IMR-90 (cell line): ENCODE measurements around the gene OR6C74. TPM values are rescaled to one million over a fixed set of nuclear protein-coding genes. Genes with fewer than 3 reads are reported as not detected.

Source experiments
- ATAC-seq: fragments of 200-7000 bp; cut with Tn5 transposase; 2 replicates; pipeline ENCODE4 v1.9.1; 2020; ENCODE audit warnings: low read depth, mild to moderate bottlenecking, moderate library complexity
- BruUV-seq: library from RNA; stranded (reverse); fragments of 400-500 nt; replicated peaks from 2 replicates; lab custom pipeline; 2021; lab: Mats Ljungman, UMichigan
- CTCF ChIA-PET: fragments of 300-600 bp; formaldehyde crosslinking; extraction: SDS; loops from one replicate; lab custom pipeline; 2021; ENCODE audit warnings: antibody characterized with exemption; lab: Yijun Ruan, JAX
- POLR2A ChIA-PET: fragments of 300-600 bp; sonication (Branson Sonifier 250); formaldehyde crosslinking; loops from one replicate; lab custom pipeline; 2022; ENCODE audit warnings: antibody characterized with exemption; ENCODE audit not compliant: unreplicated experiment; lab: Charles Lee
- DNase-seq: peaks from one replicate; pipeline ENCODE4 v3.0.0; 2013
- H2AFZ ChIP-seq: replicated peaks from 2 replicates; pipeline ENCODE3; 2013; ENCODE audit warnings: low read length, mild to moderate bottlenecking; ENCODE audit not compliant: poor library complexity
- H2AK5ac ChIP-seq: 2 replicates; pipeline ENCODE4 v1.6.1; 2013; ENCODE audit warnings: low read depth, low read length, inconsistent platforms
- H2AK9ac ChIP-seq: replicated peaks from 2 replicates; pipeline ENCODE3; 2013; ENCODE audit warnings: mild to moderate bottlenecking, low read depth, low read length, moderate library complexity; ENCODE audit not compliant: poor library complexity
- H2BK120ac ChIP-seq: 2 replicates; pipeline ENCODE4 v1.6.1; 2013; ENCODE audit warnings: low read depth, low read length, inconsistent platforms
- H2BK15ac ChIP-seq: 3 replicates; pipeline ENCODE4 v1.6.1; 2013; ENCODE audit warnings: low read depth, low read length, inconsistent platforms
- H2BK20ac ChIP-seq: 2 replicates; pipeline ENCODE4 v1.6.1; 2013; ENCODE audit warnings: low read depth, mild to moderate bottlenecking, inconsistent platforms, low read length, moderate library complexity
- H2BK5ac ChIP-seq: 2 replicates; pipeline ENCODE4 v1.6.1; 2013; ENCODE audit warnings: mild to moderate bottlenecking, low read depth, low read length, inconsistent platforms; ENCODE audit not compliant: poor library complexity, severe bottlenecking
- H3K14ac ChIP-seq: replicated peaks from 2 replicates; pipeline ENCODE4 v1.6.1; 2013; ENCODE audit warnings: low read depth, low read length, inconsistent platforms
- H3K18ac ChIP-seq: 2 replicates; pipeline ENCODE4 v1.6.1; 2013; ENCODE audit warnings: low read depth, low read length, control low read depth
- H3K23ac ChIP-seq: 2 replicates; pipeline ENCODE4 v1.6.1; 2013; ENCODE audit warnings: low read depth, low read length, inconsistent platforms
- H3K27ac ChIP-seq: 2 replicates; pipeline ENCODE4 v1.5.1; 2013; ENCODE audit warnings: mild to moderate bottlenecking, control low read depth, low read length; ENCODE audit not compliant: insufficient read depth
- H3K27me3 ChIP-seq: 2 replicates; pipeline ENCODE4 v1.6.1; 2013; ENCODE audit warnings: low read length; ENCODE audit not compliant: control insufficient read depth, insufficient read depth
- H3K36me3 ChIP-seq: 2 replicates; pipeline ENCODE4 v1.6.1; 2013; ENCODE audit warnings: low read length, mixed read lengths; ENCODE audit not compliant: control insufficient read depth, insufficient read depth
- H3K4ac ChIP-seq: 2 replicates; pipeline ENCODE4 v1.6.1; 2013; ENCODE audit warnings: low read depth, low read length, inconsistent platforms
- H3K4me1 ChIP-seq: 2 replicates; pipeline ENCODE4 v1.6.1; 2013; ENCODE audit warnings: low read length, mixed read lengths; ENCODE audit not compliant: control insufficient read depth, insufficient read depth
- H3K4me2 ChIP-seq: 2 replicates; pipeline ENCODE4 v1.6.1; 2013; ENCODE audit warnings: low read depth, mild to moderate bottlenecking, control low read depth, low read length, moderate library complexity
- H3K4me3 ChIP-seq: 2 replicates; pipeline ENCODE4 v1.5.1; 2013; ENCODE audit warnings: low read depth, mild to moderate bottlenecking, control low read depth, low read length, moderate library complexity; ENCODE audit not compliant: insufficient read depth
- H3K56ac ChIP-seq: 2 replicates; pipeline ENCODE4 v1.6.1; 2013; ENCODE audit warnings: low read length, inconsistent platforms; ENCODE audit not compliant: insufficient read depth; ENCODE audit errors: extremely low read depth
- H3K79me1 ChIP-seq, 2 experiments: 2 replicates each; pipeline ENCODE4 v1.6.1; 2013; ENCODE audit warnings: low read length in 2 of 2, inconsistent platforms in 1 of 2, low read depth in 1 of 2
- H3K9ac ChIP-seq: 2 replicates; pipeline ENCODE4 v1.6.1; 2013; ENCODE audit warnings: low read depth, low read length, control low read depth
- H3K9me1 ChIP-seq: 2 replicates; pipeline ENCODE4 v1.6.1; 2013; ENCODE audit warnings: low read length, inconsistent platforms; ENCODE audit not compliant: insufficient read depth
- H3K9me3 ChIP-seq: 2 replicates; pipeline ENCODE4 v1.6.1; 2013; ENCODE audit warnings: low read length; ENCODE audit not compliant: control insufficient read depth, insufficient read depth
- H4K20me1 ChIP-seq: 2 replicates; pipeline ENCODE4 v1.6.1; 2013; ENCODE audit warnings: low read length, inconsistent platforms; ENCODE audit not compliant: insufficient read depth
- H4K5ac ChIP-seq: 2 replicates; pipeline ENCODE4 v1.6.1; 2013; ENCODE audit warnings: mild to moderate bottlenecking, low read depth, low read length, control low read depth
- H4K8ac ChIP-seq, 2 experiments: 2 replicates each; pipeline ENCODE4 v1.6.1; 2013; ENCODE audit warnings: low read depth in 2 of 2, low read length in 2 of 2, control low read depth in 1 of 2, inconsistent platforms in 1 of 2
- H4K91ac ChIP-seq: 2 replicates; pipeline ENCODE4 v1.6.1; 2013; ENCODE audit warnings: low read depth, low read length, inconsistent platforms; ENCODE audit not compliant: insufficient read depth
- BHLHE40 ChIP-seq: fragments of 150-350 bp; IDR thresholded peaks from 2 replicates; pipeline ENCODE4 v1.6.1; 2016; ENCODE audit warnings: mild to moderate bottlenecking, low read depth, low read length
- CTCF ChIP-seq: conservative IDR thresholded peaks from 2 replicates; pipeline ENCODE4 v1.5.1; 2012; ENCODE audit warnings: mild to moderate bottlenecking, low read depth, low read length, improper control_type of control experiment
- MAFK ChIP-seq: IDR thresholded peaks from 2 replicates; pipeline ENCODE4 v1.6.1; 2012; ENCODE audit warnings: low read depth, low read length, improper control_type of control experiment
- NFE2L2 ChIP-seq: fragments of 150-350 bp; IDR thresholded peaks from 2 replicates; pipeline ENCODE4 v1.6.1; 2016; ENCODE audit warnings: low read depth, mild to moderate bottlenecking, low read length
- RCOR1 ChIP-seq: IDR thresholded peaks from 2 replicates; pipeline ENCODE4 v1.6.1; 2012; ENCODE audit warnings: mild to moderate bottlenecking, low read length, improper control_type of control experiment; ENCODE audit not compliant: insufficient replicate concordance
- RFX5 ChIP-seq: IDR thresholded peaks from 2 replicates; pipeline ENCODE4 v1.8.0; 2012; ENCODE audit warnings: low read depth, mild to moderate bottlenecking, low read length, moderate library complexity
- SMC3 ChIP-seq: fragments of 150-350 bp; IDR thresholded peaks from 2 replicates; pipeline ENCODE4 v1.6.1; 2016; ENCODE audit warnings: low read depth, mild to moderate bottlenecking, antibody characterized with exemption, low read length, moderate library complexity
- USF2 ChIP-seq: fragments of 150-350 bp; IDR thresholded peaks from 2 replicates; pipeline ENCODE4 v1.6.1; 2017; ENCODE audit warnings: mild to moderate bottlenecking, antibody characterized with exemption, low read length, low read depth
- WGBS, 2 experiments: methylation state at CpG; one replicate each; pipeline versions ENCODE4 v1.1.5 to v1.1.7; 2013; ENCODE audit warnings: missing lambda C conversion rate in 2 of 2; ENCODE audit not compliant: insufficient read length in 1 of 2; ENCODE audit errors: extremely low coverage in 2 of 2; 5-methylcytosine and 5-hydroxymethylcytosine counted together
- dilution Hi-C: fragments of 300-500 bp; cut with HindIII; formaldehyde crosslinking; loops from one replicate; pipeline ENCODE4 v1.14.3; 2018; ENCODE audit warnings: low sequenced_read_pairs; ENCODE audit not compliant: unreplicated experiment
- in situ Hi-C: fragments of 300-500 bp; cut with MboI; formaldehyde crosslinking; loops from 3 replicates; pipeline ENCODE4 v1.14.3; 2019; ENCODE audit warnings: low sequenced_read_pairs, inconsistent platforms, mixed read lengths
- intact Hi-C: fragments of 100-400 bp; cut with micrococcal nuclease; formaldehyde crosslinking; loops from 2 replicates; pipeline ENCODE4 v1.10.0; 2022
- polyA plus RNA-seq, 3 experiments: library from polyadenylated mRNA; depleted of rRNA; stranded (reverse); fragments of >200 nt; gene quantifications; 2 replicates each; pipeline ENCODE4 v1.2.3, GENCODE V29; 2012; ENCODE audit warnings: low replicate concordance in 1 of 3
- total RNA-seq: library from RNA; depleted of rRNA; stranded (reverse); fragments of >200 nt; gene quantifications from 2 replicates; pipeline ENCODE4 v1.2.3, GENCODE V29; 2012

Gene OR6C74
- total and polyA plus RNA-seq, 2 of the 4 experiments (the other 2 are of a cell fraction) = not detected

GRCh38 chr12:55258303-55258702 is 13.9 kb downstream of the OR6C74 start:
- H4K8ac ChIP-seq = no peak overlapping the region
- H3K14ac ChIP-seq = no peak overlapping the region
- intact Hi-C loops (no loop called here), dilution Hi-C loops (no loop called here), in situ Hi-C loops (no loop called here)
- no peaks in the 10 kb centered on the region for H3K27me3 ChIP-seq
- H4K20me1 ChIP-seq = no peaks in the 10 kb centered on the region
- H3K9ac ChIP-seq = no peak overlapping the region
- no peak overlapping the region for H3K27ac ChIP-seq
- H2BK120ac ChIP-seq = no peak overlapping the region
- no peaks in the 10 kb centered on the region for H3K79me1 ChIP-seq
- H3K9me3 ChIP-seq = no peaks in the 10 kb centered on the region
- H2BK5ac ChIP-seq = no peak overlapping the region
- H3K56ac ChIP-seq = no peak overlapping the region
- H4K91ac ChIP-seq = no peak overlapping the region
- H3K4me1 ChIP-seq = no peaks in the 10 kb centered on the region
- no peak overlapping the region for H3K4me2 ChIP-seq
- DNase-seq (no peak), ATAC-seq (no peak)
- H4K5ac ChIP-seq = no peak overlapping the region
- H3K9me1 ChIP-seq = no peaks in the 10 kb centered on the region
- 17% methylated on average over 1 of the region's 2 CpGs; no CpG with 5 or more reads in 1 of the 2 experiments for WGBS, 2 experiments
- H2AK5ac ChIP-seq = no peak overlapping the region
- ChIA-PET CTCF (no interaction called here), POLR2A (no interaction called here)
- no peak overlapping the region for H2BK20ac ChIP-seq
- H3K23ac ChIP-seq = no peak overlapping the region
- H2AK9ac ChIP-seq = no peak overlapping the region
- BruUV-seq = no TSS peak
- no peak overlapping the region for H2AFZ ChIP-seq
- H3K18ac ChIP-seq = no peak overlapping the region
- no peak overlapping the region for H2BK15ac ChIP-seq
- TF ChIP-seq CTCF = no peak
- no peak for TF ChIP-seq MAFK
- no peak for TF ChIP-seq RFX5
- TF ChIP-seq BHLHE40 = no peak
- TF ChIP-seq SMC3 = no peak
- no peak for TF ChIP-seq NFE2L2
- TF ChIP-seq RCOR1 = no peak
- TF ChIP-seq USF2 = no peak
- H3K4me3 ChIP-seq = no peak overlapping the region
- no peaks in the 10 kb centered on the region for H3K36me3 ChIP-seq
- H3K4ac ChIP-seq = no peak overlapping the region
